IMR-90 (cell line): ENCODE data around the gene ALDH1A1.

Experiments
- MAFK ChIP-seq: IDR thresholded peaks from 2 replicates; pipeline ENCODE4 v1.6.1; 2012; ENCODE audit warnings: low read depth, low read length, improper control_type of control experiment
- MAZ ChIP-seq: IDR thresholded peaks from 2 replicates; pipeline ENCODE4 v1.6.1; 2012; ENCODE audit warnings: low read depth, mild to moderate bottlenecking, low read length, improper control_type of control experiment, moderate library complexity, borderline replicate concordance
- POLR2A ChIP-seq: IDR thresholded peaks from 2 replicates; pipeline ENCODE4 v1.6.1; 2012; ENCODE audit warnings: mild to moderate bottlenecking, low read depth, low read length
- RAD21 ChIP-seq: IDR thresholded peaks from 2 replicates; pipeline ENCODE4 v1.6.1; 2012; ENCODE audit warnings: low read length, improper control_type of control experiment
- SMC3 ChIP-seq: fragments of 150-350 bp; IDR thresholded peaks from 2 replicates; pipeline ENCODE4 v1.6.1; 2016; ENCODE audit warnings: low read depth, mild to moderate bottlenecking, antibody characterized with exemption, low read length, moderate library complexity
- TF ChIP-seq, protein P1 (sequence below): conservative IDR thresholded peaks from 2 replicates; pipeline ENCODE4 v1.5.1; 2012; ENCODE audit warnings: mild to moderate bottlenecking, low read depth, low read length, improper control_type of control experiment
- TF ChIP-seq, protein P2 (sequence below): fragments of 150-350 bp; IDR thresholded peaks from 2 replicates; pipeline ENCODE4 v1.6.1; 2017; ENCODE audit warnings: mild to moderate bottlenecking, antibody characterized with exemption, low read length, low read depth

DNA sequence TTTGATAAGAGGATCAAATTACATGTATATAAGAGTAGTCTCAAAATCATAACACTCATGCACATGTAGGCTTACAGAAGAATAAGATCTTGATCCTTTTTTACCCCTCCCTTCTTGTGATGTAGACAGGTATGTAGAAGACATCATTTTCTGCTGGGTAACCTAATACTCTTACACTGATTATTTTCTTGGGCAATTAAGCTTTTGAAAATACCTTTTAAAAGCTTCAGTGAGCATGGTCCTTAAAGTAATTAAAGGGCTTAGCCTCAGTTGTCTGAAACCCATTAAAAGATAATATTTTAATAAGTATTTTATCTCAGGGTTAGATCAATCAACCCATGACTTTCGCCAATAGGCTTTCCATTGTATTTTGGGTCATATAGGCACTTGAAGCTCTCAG, 50.6 kb downstream of the ALDH1A1 start:
- TF ChIP-seq POLR2A (no peak), MAFK (no peak), MAZ (no peak), RAD21 (no peak), SMC3 (no peak)
- TF ChIP-seq, protein P1, sequence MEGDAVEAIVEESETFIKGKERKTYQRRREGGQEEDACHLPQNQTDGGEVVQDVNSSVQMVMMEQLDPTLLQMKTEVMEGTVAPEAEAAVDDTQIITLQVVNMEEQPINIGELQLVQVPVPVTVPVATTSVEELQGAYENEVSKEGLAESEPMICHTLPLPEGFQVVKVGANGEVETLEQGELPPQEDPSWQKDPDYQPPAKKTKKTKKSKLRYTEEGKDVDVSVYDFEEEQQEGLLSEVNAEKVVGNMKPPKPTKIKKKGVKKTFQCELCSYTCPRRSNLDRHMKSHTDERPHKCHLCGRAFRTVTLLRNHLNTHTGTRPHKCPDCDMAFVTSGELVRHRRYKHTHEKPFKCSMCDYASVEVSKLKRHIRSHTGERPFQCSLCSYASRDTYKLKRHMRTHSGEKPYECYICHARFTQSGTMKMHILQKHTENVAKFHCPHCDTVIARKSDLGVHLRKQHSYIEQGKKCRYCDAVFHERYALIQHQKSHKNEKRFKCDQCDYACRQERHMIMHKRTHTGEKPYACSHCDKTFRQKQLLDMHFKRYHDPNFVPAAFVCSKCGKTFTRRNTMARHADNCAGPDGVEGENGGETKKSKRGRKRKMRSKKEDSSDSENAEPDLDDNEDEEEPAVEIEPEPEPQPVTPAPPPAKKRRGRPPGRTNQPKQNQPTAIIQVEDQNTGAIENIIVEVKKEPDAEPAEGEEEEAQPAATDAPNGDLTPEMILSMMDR: no peak
- TF ChIP-seq, protein P2, sequence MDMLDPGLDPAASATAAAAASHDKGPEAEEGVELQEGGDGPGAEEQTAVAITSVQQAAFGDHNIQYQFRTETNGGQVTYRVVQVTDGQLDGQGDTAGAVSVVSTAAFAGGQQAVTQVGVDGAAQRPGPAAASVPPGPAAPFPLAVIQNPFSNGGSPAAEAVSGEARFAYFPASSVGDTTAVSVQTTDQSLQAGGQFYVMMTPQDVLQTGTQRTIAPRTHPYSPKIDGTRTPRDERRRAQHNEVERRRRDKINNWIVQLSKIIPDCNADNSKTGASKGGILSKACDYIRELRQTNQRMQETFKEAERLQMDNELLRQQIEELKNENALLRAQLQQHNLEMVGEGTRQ: no peak
